DMS153 (cell line): ENCODE data around the gene NRF1.
A peak's percentile ranks its signal among the peaks of the same experiment; 100 is the strongest.
"Not testable (repeated sequence)": the region's sequence is repeated elsewhere in the genome, so short reads cannot be mapped to it uniquely, and the experiment has no call there.

Experiments used
- DNase-seq: peaks from one replicate; lab custom pipeline; 2025; lab: John Stamatoyannopoulos, UW

Gene NRF1

DNA sequence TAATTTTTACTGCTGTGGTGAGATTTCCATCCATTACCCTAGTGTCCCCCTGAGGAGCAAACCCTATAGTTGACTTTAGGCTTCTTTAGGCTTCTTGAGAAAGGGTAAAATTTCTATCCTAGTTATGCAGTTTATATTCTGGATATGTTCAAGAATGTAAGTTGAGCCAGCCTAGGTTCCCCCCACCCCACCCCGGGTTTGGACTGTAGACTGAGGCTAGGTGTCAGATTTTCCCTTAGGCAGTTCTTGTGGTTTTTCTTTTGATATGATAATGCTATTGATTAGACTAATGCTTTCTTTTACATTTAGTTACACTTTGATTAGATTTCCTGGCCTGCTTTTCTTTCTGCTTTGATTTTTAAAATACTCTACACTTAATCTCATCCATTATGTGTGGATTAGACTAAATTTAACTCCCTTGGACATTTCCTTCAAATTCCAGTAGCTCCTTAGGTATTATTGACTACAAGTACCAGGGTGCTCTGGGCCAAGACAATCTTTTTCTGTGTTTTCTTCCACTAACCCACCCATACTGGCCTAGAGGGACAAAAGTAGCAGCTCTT is 37.7 kb downstream of the NRF1 start:
- no peak for DNase-seq

DNA sequence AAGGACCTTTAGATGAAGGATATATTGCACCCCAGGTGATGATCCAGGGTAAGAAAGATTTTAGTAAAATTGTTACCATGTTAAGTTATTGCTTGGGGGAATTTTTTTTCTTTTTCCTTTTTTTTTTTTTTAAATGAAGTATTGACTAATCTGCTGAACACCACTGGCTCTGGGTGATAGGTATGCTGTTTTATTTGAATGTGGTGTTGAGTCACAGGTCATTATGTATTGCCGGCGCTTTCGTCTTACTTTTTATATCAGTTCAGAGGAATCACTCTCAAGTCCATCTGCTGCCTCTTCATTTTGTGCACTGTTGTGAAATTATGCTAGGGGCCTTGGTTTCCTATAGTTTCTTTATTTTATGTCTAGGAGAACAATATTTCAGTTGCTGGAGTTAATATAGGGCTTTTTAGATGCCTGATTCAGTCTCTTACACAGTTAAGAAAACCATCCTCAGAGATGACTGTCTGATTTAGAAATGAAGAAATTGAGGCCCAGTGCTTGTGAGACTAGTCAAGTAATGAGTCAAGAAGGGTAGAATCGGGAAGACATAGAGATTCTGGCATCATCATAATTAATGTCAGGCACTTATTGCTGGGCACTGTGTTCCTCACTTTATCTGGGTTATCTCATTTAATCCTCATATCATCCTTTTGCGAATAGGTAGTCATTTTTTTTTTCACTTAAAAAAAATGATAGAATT is 38.7 kb downstream of the NRF1 start:
- DNase-seq = no peak

DNA sequence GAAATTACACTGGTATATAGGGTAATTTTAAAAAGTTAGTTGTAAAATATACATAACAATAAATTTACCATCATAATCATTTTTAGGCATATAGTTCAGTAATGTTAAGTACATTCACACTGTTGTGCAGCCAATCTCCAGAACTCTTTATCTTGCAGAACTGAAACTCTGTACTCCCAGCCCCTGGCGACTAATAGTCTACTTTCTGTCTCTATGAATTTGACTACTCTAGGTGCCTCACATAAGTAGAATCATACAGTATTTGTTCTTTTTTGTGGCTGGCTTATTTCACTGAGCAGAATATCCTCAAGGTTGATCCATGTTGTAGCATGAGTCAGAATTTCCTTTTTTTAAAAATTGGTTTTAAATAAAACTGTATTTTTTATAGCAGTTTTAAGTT is 41.4 kb downstream of the NRF1 start:
- DNase-seq = no peak

DNA sequence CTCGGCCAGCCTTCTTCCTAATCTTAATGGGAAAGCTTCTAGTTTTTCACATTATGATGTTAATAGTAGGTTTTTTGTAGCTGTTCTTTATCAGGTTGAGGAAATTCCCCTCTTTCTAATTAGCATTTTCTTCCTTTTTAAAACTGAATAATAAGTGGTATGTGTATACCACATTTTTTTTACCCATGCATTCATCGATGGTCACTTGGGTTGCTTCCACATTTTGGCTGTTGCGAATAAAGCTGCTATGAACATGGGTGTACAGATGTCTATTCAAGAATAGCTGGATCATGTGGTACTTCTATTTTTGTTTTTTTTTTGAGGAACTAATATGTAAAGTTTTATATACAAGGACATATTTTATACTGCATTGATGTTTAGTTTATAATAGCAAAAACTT is 44.3 kb downstream of the NRF1 start:
- DNase-seq = no peak

DNA sequence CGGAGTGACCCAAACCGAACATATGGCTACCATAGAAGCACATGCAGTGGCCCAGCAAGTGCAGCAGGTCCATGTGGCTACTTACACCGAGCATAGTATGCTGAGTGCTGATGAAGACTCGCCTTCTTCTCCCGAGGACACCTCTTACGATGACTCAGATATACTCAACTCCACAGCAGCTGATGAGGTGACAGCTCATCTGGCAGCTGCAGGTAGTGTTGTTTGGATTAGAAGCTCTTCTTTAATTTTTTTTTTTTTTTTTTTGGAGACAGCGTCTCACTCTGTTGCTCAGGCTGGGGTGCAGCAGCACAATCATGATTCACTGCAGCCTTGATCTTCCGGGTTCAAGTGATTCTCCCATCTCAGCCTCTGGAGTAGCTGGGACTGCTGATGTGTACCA is 45.8 kb downstream of the NRF1 start:
- DNase-seq = no peak

DNA sequence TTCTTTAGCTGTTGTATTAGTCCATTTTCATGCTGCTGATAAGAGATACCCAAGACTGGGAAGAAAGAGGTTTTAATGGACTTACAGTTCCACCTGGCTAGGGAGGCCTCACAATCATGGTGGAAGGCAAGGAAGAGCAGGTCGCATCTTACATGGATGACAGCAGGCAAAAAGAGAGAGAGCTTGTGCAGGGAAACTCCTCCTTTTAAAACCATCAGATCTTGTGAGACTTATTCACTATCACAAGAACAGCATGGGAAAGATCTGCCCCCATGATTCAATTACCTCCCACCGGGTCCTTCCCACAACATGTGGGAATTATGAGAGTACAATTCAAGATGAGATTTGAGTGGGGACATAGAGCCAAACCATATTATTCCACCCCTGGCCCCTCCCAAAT is 48.4 kb downstream of the NRF1 start:
- not testable (repeated sequence) for DNase-seq

DNA sequence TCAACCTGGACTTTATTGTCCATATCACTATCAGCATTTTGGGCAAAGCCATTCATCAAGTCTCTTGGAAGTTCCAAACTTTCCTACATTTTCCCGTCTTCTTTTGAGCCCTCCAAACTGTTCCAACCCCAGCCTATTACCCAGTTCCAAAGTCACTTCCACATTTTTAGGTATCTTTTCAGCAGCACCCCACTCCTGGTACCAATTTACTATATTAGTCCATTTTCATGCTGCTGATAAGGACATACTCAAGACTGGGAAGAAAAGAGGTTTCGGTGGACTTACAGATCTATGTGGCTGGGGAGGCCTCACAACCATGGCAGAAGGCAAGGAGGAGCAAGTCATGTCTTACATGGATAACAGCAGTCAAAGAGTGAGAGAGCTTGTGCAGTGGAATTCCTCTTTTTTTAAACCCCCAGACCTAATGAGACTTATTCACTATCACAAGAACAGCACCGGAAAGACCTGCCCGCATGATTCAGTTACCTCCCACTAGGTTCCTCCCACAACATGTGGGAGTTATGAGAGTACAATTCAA is 50.2 kb downstream of the NRF1 start:
- no peak for DNase-seq

DNA sequence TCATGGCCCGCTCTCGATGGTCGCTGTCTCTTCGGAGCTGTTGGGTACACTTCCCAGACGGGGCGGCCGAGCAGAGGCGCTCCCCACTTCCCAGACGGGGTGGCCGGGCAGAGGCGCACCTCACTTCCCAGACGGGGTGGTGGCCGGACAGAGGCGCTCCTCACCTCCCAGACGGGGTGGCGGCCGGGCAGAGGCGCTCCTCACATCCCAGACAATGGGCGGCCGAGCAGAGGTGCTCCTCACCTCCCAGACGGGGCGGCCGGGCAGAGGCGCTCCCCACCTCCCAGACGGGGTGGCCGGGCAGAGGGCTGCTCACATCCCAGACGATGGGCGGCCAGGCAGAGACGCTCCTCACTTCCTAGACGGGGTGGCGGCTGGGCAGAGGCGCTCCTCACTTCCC is 51.7 kb downstream of the NRF1 start:
- not testable (repeated sequence) for DNase-seq

DNA sequence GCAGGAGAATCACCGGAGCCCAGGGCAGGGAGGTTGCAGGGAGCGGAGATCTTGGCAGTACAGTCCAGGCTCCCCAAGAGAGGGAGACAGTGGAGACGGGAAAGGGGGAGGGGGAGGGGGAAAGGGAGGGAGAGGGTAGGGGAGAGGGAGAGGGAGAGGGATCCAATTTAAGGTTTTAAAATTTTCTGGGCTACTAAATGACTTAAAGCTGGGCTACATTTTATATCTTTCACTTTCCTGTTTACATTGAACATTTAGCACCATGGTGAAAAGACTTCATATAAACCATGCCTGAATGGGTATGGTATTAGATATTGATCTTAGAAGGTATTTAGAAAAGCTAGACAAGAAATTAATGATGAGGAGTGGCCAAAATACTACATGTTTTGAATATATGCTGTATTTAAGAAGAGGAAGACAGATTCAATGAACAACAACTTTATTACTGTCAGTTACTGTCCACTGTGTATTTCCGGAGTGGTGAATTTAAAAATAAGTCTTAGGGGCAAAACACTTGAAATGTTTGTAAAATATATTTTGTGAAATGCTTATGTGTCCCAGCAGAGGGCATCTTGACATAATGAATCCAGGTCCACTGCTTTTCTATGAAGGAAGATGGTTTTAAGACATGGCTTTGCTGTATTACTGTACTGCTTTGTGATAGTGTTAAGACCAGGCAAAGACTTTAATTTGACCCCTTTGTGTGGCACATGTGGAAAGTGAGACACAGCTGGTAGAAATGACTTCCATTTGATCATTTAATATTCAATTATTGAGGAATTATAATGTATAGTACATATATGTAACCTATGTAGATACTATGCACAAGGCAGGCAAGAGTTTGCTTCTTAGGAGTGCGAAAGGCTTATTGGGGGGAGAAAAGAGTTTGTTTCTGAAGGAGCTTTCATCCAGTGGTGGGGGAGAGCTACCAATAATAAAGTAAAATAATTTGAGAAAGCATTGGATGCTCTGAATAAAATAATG is 52.8 kb downstream of the NRF1 start:
- peak; percentile 61 for DNase-seq

DNA sequence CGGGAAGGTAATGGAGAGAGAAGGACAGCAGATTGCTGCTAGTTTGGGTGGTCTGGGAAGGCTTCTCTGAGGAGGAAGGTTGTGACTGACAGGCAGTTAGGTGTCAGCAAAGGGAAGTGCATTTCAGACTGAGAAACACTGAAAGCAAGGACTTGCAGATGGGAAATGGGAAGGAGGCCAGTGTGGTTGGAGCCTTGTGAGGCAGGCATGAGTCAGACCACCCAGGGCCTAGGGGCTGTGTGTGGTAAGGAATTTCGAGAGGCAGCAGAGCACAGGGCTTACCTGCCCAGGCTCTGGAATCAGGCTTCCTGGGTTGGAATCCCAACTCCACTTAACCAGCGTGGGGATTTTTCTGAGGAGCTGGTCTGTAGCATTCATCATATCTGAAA is 53.5 kb downstream of the NRF1 start:
- DNase-seq = no peak

DNA sequence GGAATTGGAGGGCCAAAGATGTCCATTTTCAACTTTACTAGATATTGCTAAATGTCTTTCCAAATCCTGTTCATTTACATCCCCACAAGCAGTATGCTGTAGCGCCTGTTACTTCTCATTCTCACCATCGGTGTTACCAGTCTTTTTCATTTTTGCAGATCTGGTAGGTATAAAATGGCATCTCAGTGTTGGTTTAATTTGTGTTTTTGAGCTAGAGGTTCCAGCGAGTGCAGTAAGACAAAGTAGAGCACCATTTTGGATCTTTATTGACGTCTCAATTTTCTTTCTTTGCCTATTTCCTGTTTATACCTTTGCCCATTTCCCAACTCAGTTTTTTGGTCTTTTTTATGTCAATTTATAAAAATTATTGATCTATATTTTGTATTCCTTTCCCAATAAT is 55.6 kb downstream of the NRF1 start:
- no peak for DNase-seq

DNA sequence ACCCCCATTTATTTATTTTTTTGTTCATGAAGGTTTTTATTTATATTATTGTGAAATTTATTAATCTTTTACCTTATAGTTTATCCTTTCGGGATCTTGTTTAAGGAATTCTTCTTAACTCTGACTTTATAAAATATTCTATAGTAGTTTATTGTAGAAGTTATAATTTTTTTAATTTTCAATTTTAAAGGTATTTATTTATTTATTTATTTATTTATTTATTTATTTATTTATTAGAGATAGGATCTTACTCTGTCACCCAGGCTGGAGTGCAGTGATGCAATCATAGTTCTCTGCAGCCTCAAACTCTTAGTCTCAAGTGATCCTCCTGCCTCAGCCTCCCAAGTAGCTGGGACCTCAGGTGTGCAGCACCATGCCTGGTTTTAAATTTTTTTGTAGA is 56.0 kb downstream of the NRF1 start:
- no peak for DNase-seq

DNA sequence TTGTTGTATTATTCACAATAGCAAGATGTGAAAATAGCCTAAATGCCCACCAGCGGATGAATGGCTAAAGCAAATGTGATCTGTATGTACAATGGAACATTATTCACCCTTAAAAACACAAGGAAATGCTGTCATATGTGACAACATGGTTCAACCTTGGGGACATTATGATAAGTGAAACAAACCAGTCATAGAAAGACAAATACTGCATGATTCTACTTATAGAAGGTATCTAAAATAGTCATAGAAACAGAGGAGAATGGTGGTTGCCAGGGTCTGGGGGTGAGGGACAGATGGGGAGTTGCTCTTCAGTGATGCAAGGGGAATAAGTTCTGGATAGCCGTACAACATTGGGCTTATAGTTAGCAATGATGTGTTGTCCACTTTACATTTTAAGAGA is 58.4 kb downstream of the NRF1 start:
- no peak for DNase-seq

DNA sequence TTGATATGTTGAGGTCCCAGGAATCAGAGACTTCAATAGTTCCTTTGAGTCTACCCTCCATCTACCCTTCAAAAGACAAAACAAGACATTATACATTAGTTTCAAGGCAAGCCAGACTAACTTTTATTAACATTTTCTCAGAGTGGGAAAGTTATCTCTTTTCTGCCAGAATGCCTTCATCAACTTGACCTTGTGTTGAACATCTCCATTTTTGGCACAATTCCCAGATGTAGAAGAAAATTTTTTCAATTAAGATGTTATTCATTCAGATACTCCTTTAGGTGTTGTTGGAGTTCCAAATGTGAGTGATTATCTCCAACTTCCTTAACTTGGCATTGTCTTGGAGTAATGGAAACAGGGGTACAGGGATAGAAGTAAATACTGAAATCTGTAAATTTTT is 59.1 kb downstream of the NRF1 start:
- no peak for DNase-seq

DNA sequence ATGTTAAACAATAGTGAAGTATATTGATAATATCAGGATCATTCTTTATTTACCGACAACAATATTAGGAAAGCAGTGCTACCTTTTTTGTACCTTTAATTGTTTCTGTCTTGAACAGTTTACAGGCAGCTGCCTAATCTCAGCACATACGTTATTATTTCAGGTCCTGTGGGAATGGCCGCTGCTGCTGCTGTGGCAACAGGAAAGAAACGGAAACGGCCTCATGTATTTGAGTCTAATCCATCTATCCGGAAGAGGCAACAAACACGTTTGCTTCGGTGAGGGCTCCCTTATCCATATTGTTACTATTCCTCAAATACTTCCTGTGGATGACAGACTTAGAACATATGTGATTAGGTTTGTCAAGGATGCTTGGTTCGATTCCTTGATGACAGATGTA is 59.7 kb downstream of the NRF1 start:
- DNase-seq = peak; percentile 65

DNA sequence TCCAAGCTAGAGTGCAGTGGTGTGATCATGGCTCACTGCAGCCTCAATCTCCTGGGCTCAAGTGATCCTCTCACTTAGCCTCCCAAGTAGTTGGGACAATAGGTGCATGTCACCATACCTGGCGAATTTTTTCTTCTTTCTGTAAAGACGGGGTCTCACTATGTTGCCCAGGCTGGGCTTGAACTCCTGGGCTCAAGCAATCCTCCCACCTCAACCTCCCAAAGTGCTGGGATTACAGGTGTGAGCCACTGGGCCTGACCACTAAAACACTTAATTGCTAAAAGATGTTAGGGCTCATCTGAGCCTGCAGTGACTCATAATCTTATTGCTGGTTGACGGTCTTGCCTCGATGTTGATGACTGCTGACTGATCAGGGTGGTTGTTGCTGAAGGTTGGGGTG is 63.0 kb downstream of the NRF1 start:
- DNase-seq = not testable (repeated sequence)

DNA sequence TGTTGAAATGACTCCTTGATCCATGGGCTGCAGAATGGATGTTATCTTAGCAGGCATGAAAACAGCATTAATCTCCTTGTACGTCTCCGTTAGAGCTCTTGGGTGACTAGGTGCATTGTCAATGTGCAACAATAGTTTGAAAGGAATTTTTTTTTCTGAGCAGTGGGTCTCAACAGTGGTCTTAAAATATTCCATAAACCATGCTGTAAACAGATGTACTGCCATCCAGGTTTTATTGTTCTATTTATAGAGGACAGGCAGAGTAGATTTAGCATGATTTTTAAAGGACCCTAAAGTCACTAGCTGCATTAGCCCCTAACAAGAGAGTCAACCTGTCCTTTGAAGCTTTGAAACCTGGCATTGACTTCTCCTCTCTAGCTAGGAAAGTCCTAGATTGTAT is 64.0 kb downstream of the NRF1 start:
- DNase-seq = no peak

DNA sequence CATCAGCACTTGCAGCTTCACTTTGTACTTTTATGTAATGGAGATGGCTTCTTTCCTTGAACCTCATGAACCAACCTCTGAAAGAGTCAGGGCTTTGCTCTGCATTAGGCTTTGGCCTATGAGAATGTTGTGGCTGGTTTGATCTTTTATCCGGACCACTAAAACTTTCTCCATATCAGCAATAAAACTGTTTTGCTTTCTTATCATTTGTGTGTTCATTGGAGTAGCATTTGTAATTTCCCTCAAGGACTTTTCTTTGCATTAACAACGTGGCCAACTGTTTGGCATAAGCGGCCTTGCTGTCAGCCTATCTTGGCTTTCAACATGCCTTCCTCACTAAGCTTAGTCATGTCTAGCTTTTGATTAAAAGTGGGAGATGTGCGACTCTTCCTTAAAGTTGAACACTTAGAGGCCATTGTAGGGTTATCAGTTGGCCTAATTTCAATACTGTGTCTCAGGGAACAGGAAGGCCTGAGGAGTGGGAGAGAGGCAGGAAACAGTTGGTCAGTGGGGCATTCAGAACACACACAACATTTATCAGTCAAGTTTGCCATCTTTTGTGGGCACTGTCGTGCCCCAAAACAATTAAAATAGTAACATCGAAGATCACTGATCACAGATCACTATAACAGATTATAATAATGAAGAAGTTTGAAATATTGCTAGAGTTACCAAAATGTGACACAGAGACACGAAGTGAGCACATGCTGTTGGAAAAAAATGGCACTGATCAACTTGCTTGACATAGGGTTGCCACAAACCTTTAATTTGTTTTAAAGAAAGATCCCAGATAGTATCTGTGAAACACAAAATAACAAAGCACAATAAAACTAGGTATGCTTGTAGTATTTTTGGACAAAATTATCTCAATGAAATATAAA is 64.7 kb downstream of the NRF1 start:
- no peak for DNase-seq

DNA sequence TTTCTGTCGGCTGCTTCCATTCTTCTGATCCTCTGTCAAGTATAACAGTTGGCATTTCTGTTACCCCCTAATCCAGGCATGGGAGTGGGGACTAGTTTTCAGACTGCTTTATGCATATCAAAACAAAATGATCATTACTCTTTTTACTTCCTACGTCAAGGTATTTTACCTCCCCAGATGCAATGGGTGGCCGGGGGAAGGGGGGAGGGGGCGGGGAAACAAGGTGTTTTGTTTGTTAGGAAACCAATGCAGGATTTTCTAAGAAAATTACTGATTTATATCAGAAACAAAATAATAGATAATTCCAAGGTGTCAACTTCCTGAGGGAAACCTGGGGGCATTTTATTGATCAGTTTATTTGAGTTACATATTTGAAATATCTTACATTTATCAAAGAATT is 66.3 kb downstream of the NRF1 start:
- DNase-seq = no peak

DNA sequence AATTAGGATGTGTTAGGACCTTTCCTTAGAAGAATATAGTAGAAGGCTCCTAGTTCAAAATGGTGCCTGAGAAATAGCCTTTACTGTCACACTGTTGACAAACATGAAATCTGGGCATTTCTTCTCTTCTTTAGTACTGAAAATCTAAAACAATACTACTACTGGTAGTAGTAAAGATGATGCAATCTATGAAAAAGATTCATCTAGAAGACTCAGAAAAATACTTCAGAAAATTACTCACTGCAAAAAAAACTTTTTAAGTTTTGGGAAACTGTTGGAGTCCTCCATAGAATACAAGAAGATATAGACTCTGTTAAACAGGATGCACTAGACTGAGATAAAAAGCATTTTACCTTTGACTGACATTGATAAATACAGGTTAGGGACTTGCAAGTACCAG is 67.1 kb downstream of the NRF1 start:
- no peak for DNase-seq

DNA sequence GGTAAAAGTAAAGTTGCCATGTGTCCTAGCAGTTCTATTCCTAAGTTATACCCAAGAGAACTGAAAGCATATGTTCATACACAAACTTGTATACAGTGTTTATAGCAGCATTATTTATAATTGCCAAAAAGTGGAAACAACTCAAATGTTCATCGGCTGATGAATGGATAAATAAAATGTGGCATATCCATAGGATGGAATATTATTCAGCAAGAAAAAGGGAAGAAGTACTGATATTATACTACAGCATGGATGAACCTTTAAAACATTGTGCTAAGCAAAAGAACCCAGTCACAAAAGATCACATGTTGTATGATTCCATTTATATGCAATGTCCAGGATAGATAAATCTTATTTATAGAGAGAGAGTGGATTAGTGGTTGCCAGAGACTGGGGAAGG is 68.9 kb downstream of the NRF1 start:
- DNase-seq = no peak

DNA sequence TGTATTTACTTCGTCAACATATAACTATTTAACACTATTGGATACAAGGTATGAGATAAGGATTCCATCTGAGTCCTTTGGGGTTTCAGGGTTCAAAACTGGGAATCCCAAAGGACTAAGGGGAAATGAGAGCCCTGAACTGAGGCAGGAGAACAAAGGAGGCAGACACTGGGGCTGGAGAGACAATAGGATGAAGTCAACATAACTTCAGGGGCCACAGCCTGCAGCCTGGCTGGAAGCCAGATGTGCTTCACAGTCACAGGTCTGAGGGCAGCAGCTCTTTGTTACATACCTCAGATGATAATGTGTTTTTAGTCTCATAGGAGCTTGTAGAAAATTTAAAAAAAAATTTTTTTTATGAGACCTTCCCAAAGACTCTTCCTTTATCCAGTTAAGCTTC is 73.3 kb downstream of the NRF1 start:
- no peak for DNase-seq
